ENCODE results near the gene HEATR5B.
"Not testable (repeated sequence)": the region's sequence is repeated elsewhere in the genome, so short reads cannot be mapped to it uniquely, and the experiment has no call there.

HEATR5B gene

GRCh38 chr2:36941867-36942266 is 142.3 kb downstream of the HEATR5B start:
- no peak for DNase-seq (ENCODE audit: low spot score)

- DNase-seq (ENCODE audit: low spot score) = not testable (repeated sequence)
Observed at GRCh38 chr2:36936526-36936925, 147.6 kb downstream of the HEATR5B start.

GRCh38 chr2:36931688-36932087 is 152.5 kb downstream of the HEATR5B start:
- DNase-seq (ENCODE audit: low spot score) = not testable (repeated sequence)

All from SW480 (cell line).